Chondrocyte (in vitro differentiated cells): ENCODE measurements around the gene WIPF1. TPM values are rescaled to one million over a fixed set of nuclear protein-coding genes. Genes with fewer than 3 reads are reported as not detected.
A peak's percentile ranks its signal among the peaks of the same experiment; 100 is the strongest.

Source experiments
- DNase-seq: peaks from one replicate; pipeline ENCODE4 v3.0.0; 2021; ENCODE audit warnings: mixed read lengths, low spot score
- H3K27ac Mint-ChIP-seq: one replicate; pipeline ENCODE4 v1.8.0; 2021; ENCODE audit warnings: mild to moderate bottlenecking, moderate library complexity, mixed read lengths; ENCODE audit not compliant: unreplicated experiment
- H3K27me3 Mint-ChIP-seq: 2 replicates; pipeline ENCODE4 v1.8.0; 2021; ENCODE audit warnings: low read depth, mixed read lengths
- H3K36me3 Mint-ChIP-seq: 2 replicates; pipeline ENCODE4 v1.8.0; 2021; ENCODE audit warnings: low read depth, mixed read lengths
- H3K4me1 Mint-ChIP-seq: 2 replicates; pipeline ENCODE4 v1.8.0; 2021; ENCODE audit warnings: low read depth, mild to moderate bottlenecking, mixed read lengths
- H3K4me3 Mint-ChIP-seq: one replicate; pipeline ENCODE4 v1.8.0; 2021; ENCODE audit warnings: mild to moderate bottlenecking, moderate library complexity, mixed read lengths; ENCODE audit not compliant: unreplicated experiment
- H3K9me3 Mint-ChIP-seq: 2 replicates; pipeline ENCODE4 v1.8.0; 2021; ENCODE audit warnings: low read depth, mixed read lengths
- CTCF ChIP-seq: fragments of 200-600 bp; sonication (generic); IDR thresholded peaks from 2 replicates; pipeline ENCODE4 v1.5.0; 2021; ENCODE audit warnings: antibody characterized with exemption, mild to moderate bottlenecking, moderate library complexity
- total RNA-seq: library from RNA; stranded (reverse); gene quantifications from 3 replicates; pipeline ENCODE4 v1.2.1, GENCODE V29; 2021

Gene WIPF1
- total RNA-seq, 1 donor from 2014 or later: 60.0 TPM

- H3K27ac Mint-ChIP-seq: peak overlapping the region; percentile 37
- no peak for DNase-seq
- no peaks in the 10 kb centered on the region for H3K9me3 Mint-ChIP-seq
- H3K4me3 Mint-ChIP-seq: no peak overlapping the region
- H3K36me3 Mint-ChIP-seq: peaks cover 2% of the 10 kb centered on the region
- TF ChIP-seq CTCF: no peak
- peaks cover 54% of the 10 kb centered on the region for H3K4me1 Mint-ChIP-seq
- H3K27me3 Mint-ChIP-seq: no peaks in the 10 kb centered on the region
These were observed 15.9 kb upstream of the WIPF1 start for GRCh38 chr2:174613531-174613930.

- Mint-ChIP-seq H3K36me3 (peaks cover 2% of the 10 kb centered on the region), H3K9me3 (no peaks in the 10 kb centered on the region), H3K4me3 (no peak overlapping the region), H3K27me3 (no peaks in the 10 kb centered on the region), H3K4me1 (peaks cover 55% of the 10 kb centered on the region), H3K27ac (no peak overlapping the region)
- no peak for TF ChIP-seq CTCF
- no peak for DNase-seq
These were observed 15.4 kb upstream of the WIPF1 start for GRCh38 chr2:174612970-174613369.

- Mint-ChIP-seq H3K27me3 (no peaks in the 10 kb centered on the region), H3K4me3 (no peak overlapping the region), H3K9me3 (no peaks in the 10 kb centered on the region), H3K4me1 (peaks cover 52% of the 10 kb centered on the region), H3K27ac (no peak overlapping the region), H3K36me3 (peaks cover 2% of the 10 kb centered on the region)
- no peak for DNase-seq
- TF ChIP-seq CTCF: no peak
These were observed 14.2 kb upstream of the WIPF1 start for GRCh38 chr2:174611854-174612253.

- H3K9me3 Mint-ChIP-seq: no peaks in the 10 kb centered on the region
- no peak overlapping the region for H3K4me3 Mint-ChIP-seq
- H3K4me1 Mint-ChIP-seq: peaks cover 53% of the 10 kb centered on the region
- H3K27ac Mint-ChIP-seq: no peak overlapping the region
- H3K27me3 Mint-ChIP-seq: no peaks in the 10 kb centered on the region
- peaks cover 2% of the 10 kb centered on the region for H3K36me3 Mint-ChIP-seq
- no peak for DNase-seq
- TF ChIP-seq CTCF: no peak
These were observed 13.4 kb upstream of the WIPF1 start for GRCh38 chr2:174611006-174611405.

- Mint-ChIP-seq H3K4me1 (peaks cover 53% of the 10 kb centered on the region), H3K4me3 (no peak overlapping the region), H3K27me3 (no peaks in the 10 kb centered on the region), H3K36me3 (peaks cover 2% of the 10 kb centered on the region), H3K9me3 (no peaks in the 10 kb centered on the region), H3K27ac (peak overlapping the region; percentile 15)
- DNase-seq: no peak
- no peak for TF ChIP-seq CTCF
These were observed 12.8 kb upstream of the WIPF1 start for GRCh38 chr2:174610243-174610995.
